GM12875 (cell line): Measurements from ENCODE around the gene OR52E1.
"Not testable (repeated sequence)": the region's sequence is repeated elsewhere in the genome, so short reads cannot be mapped to it uniquely, and the experiment has no call there.

Experiments
- H3K4me3 ChIP-seq: one replicate; pipeline ENCODE4 v1.5.1; 2011; ENCODE audit warnings: low read depth, low read length, control low read depth
- CTCF ChIP-seq: IDR thresholded peaks from 2 replicates; pipeline ENCODE4 v1.5.1; 2011; ENCODE audit warnings: low read depth, mild to moderate bottlenecking, control low read depth, inconsistent platforms, low read length, moderate library complexity, borderline replicate concordance; ENCODE audit not compliant: insufficient read depth

OR52E1 gene

DNA sequence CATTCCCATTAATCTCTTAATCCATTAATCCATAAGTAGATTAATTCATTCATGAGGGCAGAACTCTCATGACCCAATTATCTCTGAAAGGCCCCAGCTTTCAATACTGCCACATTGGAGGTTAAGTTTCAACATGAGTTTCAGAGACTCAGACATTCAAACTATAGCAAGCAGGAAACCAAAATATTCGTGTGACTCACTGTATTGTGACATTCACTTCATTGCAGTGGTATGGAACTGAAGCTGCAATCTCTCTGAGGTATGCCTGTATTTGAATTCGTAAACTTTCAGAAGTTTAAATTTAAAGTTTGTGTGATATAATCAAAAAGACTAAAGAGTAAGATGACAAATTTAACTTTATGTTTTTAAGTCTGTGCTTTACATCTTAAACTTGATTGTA is 26.0 kb upstream of the OR52E1 start:
- H3K4me3 ChIP-seq, result no peak overlapping the region
- no peak for TF ChIP-seq CTCF

DNA sequence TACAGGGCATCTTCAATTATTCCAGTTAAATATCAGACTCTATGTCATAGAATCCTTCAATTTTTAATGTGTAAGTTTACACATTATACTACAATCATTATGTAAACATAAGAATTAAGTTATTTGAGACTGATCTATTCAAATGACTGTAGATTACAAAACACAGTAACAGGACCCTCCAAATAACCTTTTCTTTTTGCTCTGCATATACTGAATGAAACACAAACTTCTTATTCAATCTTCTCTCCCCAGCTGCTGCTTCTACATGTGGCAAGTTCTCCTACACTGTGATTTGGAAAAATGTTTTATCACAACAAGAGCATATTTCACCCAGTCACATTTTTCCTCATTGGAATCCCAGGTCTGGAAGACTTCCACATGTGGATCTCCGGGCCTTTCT is 23.1 kb upstream of the OR52E1 start, which contains the start of gene OR52J3:
OR52J3 (plus strand) TSS at position 301 of the 400 bp plus-strand sequence; CDS start at position 301, 0 bp downstream.
- TF ChIP-seq CTCF, result no peak

GRCh38 chr11:5046754-5047330 is 22.5 kb upstream of the OR52E1 start:
- no peak overlapping the region for H3K4me3 ChIP-seq

More for the DNA sequence above, 23.1 kb upstream of the OR52E1 start, which contains the start of gene OR52J3:
- H3K4me3 ChIP-seq, result no peak within 1 kb of the TSS

GRCh38 chr11:5058679-5059078 is 10.7 kb upstream of the OR52E1 start:
- not testable (repeated sequence) for H3K4me3 ChIP-seq

More at GRCh38 chr11:5046754-5047330, 22.5 kb upstream of the OR52E1 start:
- no peak for TF ChIP-seq CTCF

- TF ChIP-seq CTCF, result no peak
- H3K4me3 ChIP-seq, result no peak within 1 kb of the TSS
These were observed 10.0 kb upstream of the OR52E1 start, which contains the start of gene OR52E2 for GRCh38 chr11:5059391-5059790. TSS of gene OR52E2 (minus strand) at chr11:5059627. CDS start at chr11:5059627, 0 bp downstream.

DNA sequence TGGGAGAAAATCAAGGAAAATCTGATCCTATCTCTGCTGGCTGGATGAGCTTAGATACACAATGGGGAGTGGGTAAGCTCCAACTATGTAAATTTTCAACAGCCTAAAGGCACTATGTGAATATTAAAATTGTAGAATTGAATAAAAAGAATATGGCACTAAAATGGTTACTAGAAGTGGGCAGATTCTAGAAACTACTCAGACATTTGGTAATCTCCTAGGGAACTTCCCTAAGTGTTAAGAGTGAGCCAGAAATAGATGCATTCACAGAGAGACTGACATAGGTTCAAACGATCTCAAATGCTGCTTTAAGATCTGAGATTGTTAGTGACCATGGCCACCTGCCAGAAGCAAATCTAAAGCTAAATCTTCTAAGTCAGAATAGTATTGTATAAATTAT is 4.3 kb upstream of the OR52E1 start:
- no peak for TF ChIP-seq CTCF
- no peak overlapping the region for H3K4me3 ChIP-seq

- TF ChIP-seq CTCF, result no peak
- no peak overlapping the region for H3K4me3 ChIP-seq
These were observed 2.4 kb downstream of the OR52E1 start for GRCh38 chr11:5071799-5072198.
